MG63 (cell line): Measurements from ENCODE around the gene RPLP2. TPM values are rescaled to one million over a fixed set of nuclear protein-coding genes. Genes with fewer than 3 reads are reported as not detected.

ENCODE experiments used
- DNase-seq: peaks from one replicate; pipeline ENCODE4 v3.0.0-alpha.2; 2020
- H3K27me3 ChIP-seq: fragments of 250-450 bp; sonication (Bioruptor Pico); 2 replicates; pipeline ENCODE4 v1.5.1; 2020; ENCODE audit warnings: mild to moderate bottlenecking, moderate library complexity
- H3K36me3 ChIP-seq: fragments of 250-450 bp; sonication (Bioruptor Pico); 2 replicates; pipeline ENCODE4 v1.5.1; 2020; ENCODE audit warnings: mild to moderate bottlenecking, moderate library complexity
- H3K4me3 ChIP-seq: fragments of 250-450 bp; sonication (Bioruptor Pico); 2 replicates; pipeline ENCODE4 v1.5.1; 2020; ENCODE audit warnings: mild to moderate bottlenecking, moderate library complexity
- H3K9me3 ChIP-seq: fragments of 250-450 bp; sonication (Bioruptor Pico); 2 replicates; pipeline ENCODE4 v1.5.1; 2020; ENCODE audit warnings: mild to moderate bottlenecking, moderate library complexity
- total RNA-seq: library from RNA; depleted of rRNA; stranded (reverse); fragments of >200 nt; shearing (Covaris generic); gene quantifications from 2 replicates; pipeline ENCODE4 v1.2.3, GENCODE V29; 2014; ENCODE audit warnings: low replicate concordance

The RPLP2 gene
- total RNA-seq, 1 experiment from 2014 or later: 770 TPM

- H3K27me3 ChIP-seq: no peaks in the 10 kb centered on the region
- H3K36me3 ChIP-seq: peaks cover 39% of the 10 kb centered on the region
- H3K9me3 ChIP-seq: no peaks in the 10 kb centered on the region
- H3K4me3 ChIP-seq: peak overlapping the region; percentile 99
- DNase-seq: peak; percentile 82
These were observed 12.3 kb upstream of the RPLP2 start for GRCh38 chr11:797296-798092.

DNA sequence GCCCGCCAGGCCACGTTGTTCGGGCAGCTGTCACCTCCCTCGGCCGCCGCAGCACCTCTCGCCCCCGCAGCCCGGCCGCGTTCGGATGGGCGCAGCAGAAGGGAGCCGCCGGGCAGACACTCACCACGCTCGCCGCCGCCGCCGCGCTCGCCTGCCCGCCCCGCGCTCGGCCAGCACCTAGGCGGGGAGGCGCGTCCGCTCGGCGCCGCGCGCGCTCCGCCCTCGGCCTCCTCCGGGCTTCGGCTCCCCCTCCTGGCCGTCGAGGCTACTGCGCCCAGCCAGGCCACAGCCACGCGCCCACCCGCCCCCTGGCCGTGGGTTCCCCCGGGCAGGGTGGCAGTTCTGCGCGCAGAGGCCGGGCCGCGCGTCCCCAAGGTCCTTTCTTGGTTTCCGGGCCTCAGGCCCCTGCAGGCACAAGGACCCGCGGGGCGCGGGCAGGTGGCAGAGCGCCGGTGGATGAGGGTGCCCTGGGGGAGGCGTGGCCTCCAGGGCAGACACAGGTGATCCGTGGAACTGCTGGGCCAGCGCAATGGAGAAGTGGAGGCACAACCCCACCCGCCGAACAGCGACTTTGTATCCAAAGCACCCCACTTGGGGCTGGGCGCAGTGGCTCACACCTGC, 11.6 kb upstream of the RPLP2 start, which contains the start of gene SLC25A22:
Gene SLC25A22 (minus strand): TSS at position 189 of the 621 bp plus-strand sequence. CDS start 3,275 bp downstream, outside the sequence.
- peak; percentile 84 for DNase-seq
- no peaks in the 10 kb centered on the region for H3K9me3 ChIP-seq
- peak within 1 kb of the TSS; percentile 99 for H3K4me3 ChIP-seq
- H3K36me3 ChIP-seq: peaks cover 41% of the 10 kb centered on the region
- no peaks in the 10 kb centered on the region for H3K27me3 ChIP-seq

- Histone ChIP-seq H3K9me3 (no peaks in the 10 kb centered on the region), H3K36me3 (peaks cover 32% of the 10 kb centered on the region), H3K27me3 (no peaks in the 10 kb centered on the region), H3K4me3 (no peak overlapping the region)
- no peak for DNase-seq
These were observed 10.0 kb upstream of the RPLP2 start for GRCh38 chr11:799641-800316.

DNA sequence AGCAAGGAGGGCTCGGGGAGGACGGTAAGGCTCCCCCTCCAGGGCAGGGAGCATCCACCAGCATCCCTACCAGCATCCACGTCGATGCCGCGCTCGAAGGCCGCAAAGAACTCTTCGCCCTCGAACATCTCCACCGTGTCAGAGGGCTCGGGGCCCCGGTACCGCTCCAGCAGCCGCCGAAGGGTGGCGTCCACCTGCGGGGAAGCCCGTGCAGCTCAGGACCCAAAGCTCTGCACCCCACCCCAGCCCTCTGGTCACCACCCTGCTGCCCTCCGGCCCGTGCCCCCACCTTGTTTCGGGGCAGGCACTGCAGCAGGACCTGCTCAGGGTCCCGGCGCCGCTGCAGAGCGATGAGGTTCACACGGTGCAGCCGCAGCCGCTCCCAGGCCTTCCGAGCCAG, 9.3 kb upstream of the RPLP2 start:
- Histone ChIP-seq H3K36me3 (peaks cover 33% of the 10 kb centered on the region), H3K4me3 (no peak overlapping the region), H3K9me3 (no peaks in the 10 kb centered on the region), H3K27me3 (no peaks in the 10 kb centered on the region)
- DNase-seq: no peak

- Histone ChIP-seq H3K9me3 (no peaks in the 10 kb centered on the region), H3K4me3 (no peak overlapping the region), H3K27me3 (no peaks in the 10 kb centered on the region), H3K36me3 (peaks cover 36% of the 10 kb centered on the region)
- no peak for DNase-seq
These were observed 8.5 kb upstream of the RPLP2 start for GRCh38 chr11:801097-801780.

DNA sequence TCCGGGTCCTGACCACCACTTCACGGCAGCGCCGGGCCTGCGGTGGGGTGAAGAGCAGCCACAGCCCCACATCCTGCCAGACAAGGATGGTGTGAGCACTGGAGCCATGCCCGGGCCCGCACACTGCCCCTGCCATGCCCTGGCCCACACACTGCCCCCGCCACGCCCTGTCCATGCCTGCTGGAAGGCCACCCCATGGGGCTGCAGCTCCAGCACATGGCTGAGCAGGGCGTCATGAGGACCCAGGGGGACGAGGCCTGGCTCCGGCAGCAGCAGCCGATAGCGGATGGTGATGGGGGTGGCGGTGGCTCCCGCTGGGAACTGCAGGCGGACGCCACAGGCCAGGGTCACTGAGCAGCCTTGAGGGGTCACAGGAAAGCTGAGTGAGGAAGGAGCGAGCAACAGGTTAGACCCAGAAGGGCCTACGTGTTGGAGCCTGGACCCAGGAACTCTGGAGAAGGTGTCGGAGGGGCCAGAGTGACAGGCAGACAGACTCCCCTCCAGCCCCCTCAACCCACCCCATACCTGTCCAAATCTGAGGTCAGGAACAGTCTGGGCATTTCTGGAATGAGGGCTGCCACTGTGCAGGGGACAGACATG, 7.6 kb upstream of the RPLP2 start:
- H3K36me3 ChIP-seq: peaks cover 36% of the 10 kb centered on the region
- no peaks in the 10 kb centered on the region for H3K9me3 ChIP-seq
- H3K4me3 ChIP-seq: no peak overlapping the region
- DNase-seq: no peak
- H3K27me3 ChIP-seq: no peaks in the 10 kb centered on the region

DNA sequence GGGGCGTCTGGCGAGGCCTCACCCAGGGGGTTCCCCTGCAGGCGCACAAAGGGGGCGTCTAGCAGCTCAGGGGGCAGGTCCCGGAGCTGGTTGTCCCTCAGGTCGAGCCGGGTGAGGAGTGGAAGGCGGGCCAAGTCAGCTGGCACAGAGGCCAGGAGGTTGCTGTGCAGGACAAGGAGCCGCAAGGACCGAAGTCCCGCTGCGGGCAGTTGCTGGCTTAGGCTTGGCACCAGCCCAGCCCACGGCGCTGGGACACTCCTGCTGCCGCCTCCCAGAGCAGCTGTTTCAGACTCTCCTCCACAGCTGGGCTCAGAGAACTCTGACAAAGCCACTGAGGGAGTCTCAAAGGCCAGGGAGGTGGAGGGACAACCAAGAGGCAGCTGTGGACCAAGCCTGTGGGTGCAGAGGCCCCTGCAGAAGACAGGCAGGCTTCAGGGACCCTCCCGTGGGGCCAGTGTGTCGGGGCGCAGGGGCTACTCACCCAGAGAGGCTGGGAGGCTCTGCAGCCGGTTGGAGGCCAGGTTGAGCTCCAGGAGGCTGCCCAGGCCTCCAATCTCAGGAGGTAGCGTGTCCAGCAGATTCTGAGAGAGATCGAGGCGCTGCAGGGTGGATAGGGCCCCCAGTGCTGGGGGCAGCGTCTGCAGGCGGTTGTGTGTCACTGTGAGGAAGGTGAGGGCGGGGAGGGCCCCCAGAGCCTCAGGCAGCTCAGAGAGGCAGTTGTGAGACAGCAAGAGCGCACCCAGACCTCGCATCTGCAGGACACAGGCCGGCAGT, 6.9 kb upstream of the RPLP2 start:
- no peak for DNase-seq
- Histone ChIP-seq H3K4me3 (no peak overlapping the region), H3K27me3 (no peaks in the 10 kb centered on the region), H3K36me3 (peaks cover 36% of the 10 kb centered on the region), H3K9me3 (no peaks in the 10 kb centered on the region)

DNA sequence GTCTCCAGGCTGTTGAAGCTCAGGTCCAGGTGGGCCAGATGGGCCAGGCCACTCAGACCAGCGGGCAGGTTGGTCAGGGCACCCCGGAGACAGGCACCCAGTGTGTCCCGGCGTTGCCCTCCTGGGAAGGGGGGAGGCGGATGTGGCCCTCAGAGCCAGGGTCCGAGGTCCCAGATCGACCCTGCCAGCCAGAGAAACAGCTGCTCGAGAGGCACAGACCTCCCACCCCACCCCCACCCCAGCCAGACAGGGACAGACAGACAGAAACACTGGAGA, 6.4 kb upstream of the RPLP2 start:
- Histone ChIP-seq H3K9me3 (no peaks in the 10 kb centered on the region), H3K36me3 (peaks cover 36% of the 10 kb centered on the region), H3K4me3 (no peak overlapping the region), H3K27me3 (no peaks in the 10 kb centered on the region)
- DNase-seq: no peak

- Histone ChIP-seq H3K9me3 (no peaks in the 10 kb centered on the region), H3K4me3 (peak overlapping the region; percentile 56), H3K27me3 (no peaks in the 10 kb centered on the region), H3K36me3 (peaks cover 39% of the 10 kb centered on the region)
- DNase-seq: no peak
These were observed 5.8 kb upstream of the RPLP2 start for GRCh38 chr11:803770-804598.

DNA sequence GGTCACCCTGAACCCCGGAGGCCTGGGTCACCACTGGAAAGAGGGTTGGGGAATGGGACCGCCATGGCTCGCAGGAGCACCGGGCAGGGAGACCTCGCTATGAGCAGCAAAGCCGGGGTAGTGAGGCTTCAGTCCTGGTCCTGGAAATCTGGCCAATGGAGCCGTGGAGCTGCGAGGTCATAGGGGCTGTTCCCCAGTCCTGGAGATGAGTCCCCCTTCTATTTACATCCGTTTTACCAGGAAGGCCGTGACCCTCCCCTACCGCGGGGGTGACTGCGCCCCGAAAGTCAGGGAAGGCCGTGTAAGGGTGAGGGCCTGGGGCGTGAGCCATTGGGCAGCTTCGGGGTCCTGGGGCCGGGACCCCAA, 5.2 kb upstream of the RPLP2 start:
- Histone ChIP-seq H3K36me3 (peaks cover 35% of the 10 kb centered on the region), H3K9me3 (no peaks in the 10 kb centered on the region), H3K27me3 (no peaks in the 10 kb centered on the region), H3K4me3 (peak overlapping the region; percentile 56)
- no peak for DNase-seq

GRCh38 chr11:808427-809286, 1.1 kb upstream of the RPLP2 start:
- Histone ChIP-seq H3K36me3 (peaks cover 49% of the 10 kb centered on the region), H3K9me3 (no peaks in the 10 kb centered on the region), H3K27me3 (no peaks in the 10 kb centered on the region), H3K4me3 (peak overlapping the region; percentile 82)
- peak; percentile 86 for DNase-seq

DNA sequence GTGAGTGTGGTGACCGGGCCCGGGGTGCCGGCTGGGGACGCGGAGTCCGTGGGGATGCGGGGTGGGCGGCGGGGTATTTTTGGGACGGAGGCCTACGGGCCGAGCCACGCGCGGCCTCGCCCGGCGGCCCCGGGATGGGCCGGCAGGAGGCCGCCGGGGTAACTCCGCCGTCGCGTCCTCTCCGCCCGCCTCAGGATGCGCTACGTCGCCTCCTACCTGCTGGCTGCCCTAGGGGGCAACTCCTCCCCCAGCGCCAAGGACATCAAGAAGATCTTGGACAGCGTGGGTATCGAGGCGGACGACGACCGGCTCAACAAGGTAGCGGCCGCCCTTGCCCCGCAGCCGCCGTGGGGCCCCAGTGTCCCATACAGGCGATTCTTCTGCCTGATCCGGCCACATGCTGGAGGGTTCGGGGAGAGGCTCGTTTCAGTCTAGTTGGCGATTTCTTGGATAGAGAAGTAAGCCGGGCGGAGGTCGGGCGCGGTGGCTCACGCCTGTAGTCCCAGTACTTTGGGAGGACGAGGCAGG, 337 bp downstream of the RPLP2 start:
- DNase-seq: no peak
- no peaks in the 10 kb centered on the region for H3K9me3 ChIP-seq
- H3K27me3 ChIP-seq: no peaks in the 10 kb centered on the region
- peaks cover 59% of the 10 kb centered on the region for H3K36me3 ChIP-seq
- peak overlapping the region; percentile 82 for H3K4me3 ChIP-seq

GRCh38 chr11:811446-812245, 1.9 kb downstream of the RPLP2 start:
- H3K36me3 ChIP-seq: peaks cover 59% of the 10 kb centered on the region
- no peaks in the 10 kb centered on the region for H3K27me3 ChIP-seq
- DNase-seq: no peak
- H3K4me3 ChIP-seq: peak overlapping the region; percentile 82
- no peaks in the 10 kb centered on the region for H3K9me3 ChIP-seq

- Histone ChIP-seq H3K36me3 (peaks cover 59% of the 10 kb centered on the region), H3K9me3 (no peaks in the 10 kb centered on the region), H3K4me3 (no peak overlapping the region), H3K27me3 (no peaks in the 10 kb centered on the region)
- no peak for DNase-seq
These were observed 2.6 kb downstream of the RPLP2 start for GRCh38 chr11:812390-812789.
